ENCODE data around the gene ARF4.
A peak's percentile ranks its signal among the peaks of the same experiment; 100 is the strongest.

Gene ARF4

GRCh38 chr3:57569859-57570450 lies 27.2 kb downstream of the ARF4 start:
- TF ChIP-seq CTCF (IDR thresholded peaks at IDR 0.05; ENCODE audit: control insufficient read depth, extremely low read depth, insufficient read depth): no peak
- DNase-seq (ENCODE audit: low read depth): no peak
- no peak overlapping the region for H3K4me3 ChIP-seq (ENCODE audit: low read depth, low read length)

- no peak for TF ChIP-seq CTCF (IDR thresholded peaks at IDR 0.05; ENCODE audit: control insufficient read depth, extremely low read depth, insufficient read depth)
- no peak for DNase-seq (ENCODE audit: low read depth)
- no peak overlapping the region for H3K4me3 ChIP-seq (ENCODE audit: low read depth, low read length)
These were observed 37.6 kb downstream of the ARF4 start for GRCh38 chr3:57559526-57559925.

GRCh38 chr3:57557085-57557537 lies 40.0 kb downstream of the ARF4 start:
- peak overlapping the region; percentile 97 for H3K4me3 ChIP-seq (ENCODE audit: low read depth, low read length)
- DNase-seq (ENCODE audit: low read depth): no peak
- TF ChIP-seq CTCF (IDR thresholded peaks at IDR 0.05; ENCODE audit: control insufficient read depth, extremely low read depth, insufficient read depth): no peak

- no peak for TF ChIP-seq CTCF (IDR thresholded peaks at IDR 0.05; ENCODE audit: control insufficient read depth, extremely low read depth, insufficient read depth)
These were observed 40.6 kb downstream of the ARF4 start for GRCh38 chr3:57556459-57557084.

GRCh38 chr3:57555738-57556458 lies 41.2 kb downstream of the ARF4 start, which contains the start of gene PDE12:
Gene PDE12, plus strand, starts transcription at chr3:57556274. Its CDS starts 106 bp downstream, at chr3:57556380.
- peak; percentile 89 for DNase-seq (ENCODE audit: low read depth)
- peak within 1 kb of the TSS; percentile 97 for H3K4me3 ChIP-seq (ENCODE audit: low read depth, low read length)
- no peak for TF ChIP-seq CTCF (IDR thresholded peaks at IDR 0.05; ENCODE audit: control insufficient read depth, extremely low read depth, insufficient read depth)

More at GRCh38 chr3:57556459-57557084, 40.6 kb downstream of the ARF4 start:
- no peak for DNase-seq (ENCODE audit: low read depth)
- peak overlapping the region; percentile 97 for H3K4me3 ChIP-seq (ENCODE audit: low read depth, low read length)

GRCh38 chr3:57555306-57555705 lies 41.8 kb downstream of the ARF4 start:
- no peak for DNase-seq (ENCODE audit: low read depth)
- no peak for TF ChIP-seq CTCF (IDR thresholded peaks at IDR 0.05; ENCODE audit: control insufficient read depth, extremely low read depth, insufficient read depth)
- peak overlapping the region; percentile 97 for H3K4me3 ChIP-seq (ENCODE audit: low read depth, low read length)
